Measurements from ENCODE around the gene ST6GALNAC5. TPM values are rescaled to one million over a fixed set of nuclear protein-coding genes. Genes with fewer than 3 reads are reported as not detected.
A peak's percentile ranks its signal among the peaks of the same experiment; 100 is the strongest.

ST6GALNAC5 gene
- total RNA-seq, 3 donors from 2014 or later: 0.48 to 53.4 (median 15.4) TPM

DNA sequence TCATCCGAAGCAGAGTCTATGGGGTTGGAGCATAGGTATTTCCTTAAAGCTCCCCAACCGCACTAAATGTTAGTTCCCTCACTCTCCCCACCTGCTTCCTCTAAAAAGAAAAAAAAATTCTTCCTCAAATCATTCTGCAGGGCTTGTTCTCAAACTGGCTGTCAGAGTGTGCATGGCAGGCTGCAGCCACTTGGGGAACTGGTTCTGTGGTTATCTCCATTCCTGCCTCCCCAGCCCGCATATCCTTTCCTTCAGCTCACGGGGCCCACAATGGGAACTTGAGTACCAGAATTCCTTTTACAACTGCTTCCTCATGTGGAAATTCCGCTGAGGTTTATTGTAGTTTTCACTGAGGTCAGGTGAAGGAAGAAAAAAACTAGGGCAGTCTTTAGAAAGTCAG, 192.7 kb downstream of the ST6GALNAC5 start:
- TF ChIP-seq POLR2AphosphoS5 (IDR thresholded peaks at IDR 0.05): no peak
- TF ChIP-seq, protein P1, sequence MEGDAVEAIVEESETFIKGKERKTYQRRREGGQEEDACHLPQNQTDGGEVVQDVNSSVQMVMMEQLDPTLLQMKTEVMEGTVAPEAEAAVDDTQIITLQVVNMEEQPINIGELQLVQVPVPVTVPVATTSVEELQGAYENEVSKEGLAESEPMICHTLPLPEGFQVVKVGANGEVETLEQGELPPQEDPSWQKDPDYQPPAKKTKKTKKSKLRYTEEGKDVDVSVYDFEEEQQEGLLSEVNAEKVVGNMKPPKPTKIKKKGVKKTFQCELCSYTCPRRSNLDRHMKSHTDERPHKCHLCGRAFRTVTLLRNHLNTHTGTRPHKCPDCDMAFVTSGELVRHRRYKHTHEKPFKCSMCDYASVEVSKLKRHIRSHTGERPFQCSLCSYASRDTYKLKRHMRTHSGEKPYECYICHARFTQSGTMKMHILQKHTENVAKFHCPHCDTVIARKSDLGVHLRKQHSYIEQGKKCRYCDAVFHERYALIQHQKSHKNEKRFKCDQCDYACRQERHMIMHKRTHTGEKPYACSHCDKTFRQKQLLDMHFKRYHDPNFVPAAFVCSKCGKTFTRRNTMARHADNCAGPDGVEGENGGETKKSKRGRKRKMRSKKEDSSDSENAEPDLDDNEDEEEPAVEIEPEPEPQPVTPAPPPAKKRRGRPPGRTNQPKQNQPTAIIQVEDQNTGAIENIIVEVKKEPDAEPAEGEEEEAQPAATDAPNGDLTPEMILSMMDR (IDR thresholded peaks at IDR 0.05): no peak
- TF ChIP-seq POLR2A (IDR thresholded peaks at IDR 0.05): no peak
- Histone ChIP-seq H3K36me3 (no peaks in the 10 kb centered on the region), H3K4me3 (no peak overlapping the region), H3K27ac (no peak overlapping the region), H3K27me3 (no peaks in the 10 kb centered on the region), H3K4me1 (no peaks in the 10 kb centered on the region), H3K9me3 (no peaks in the 10 kb centered on the region)
- peak in 1 of 2 donors; percentile 31 for DNase-seq (ENCODE audit: low spot score in 2 of 2)
- intact Hi-C loops (cut with DNase I; ENCODE audit: low total_unique reads): no loop called here

DNA sequence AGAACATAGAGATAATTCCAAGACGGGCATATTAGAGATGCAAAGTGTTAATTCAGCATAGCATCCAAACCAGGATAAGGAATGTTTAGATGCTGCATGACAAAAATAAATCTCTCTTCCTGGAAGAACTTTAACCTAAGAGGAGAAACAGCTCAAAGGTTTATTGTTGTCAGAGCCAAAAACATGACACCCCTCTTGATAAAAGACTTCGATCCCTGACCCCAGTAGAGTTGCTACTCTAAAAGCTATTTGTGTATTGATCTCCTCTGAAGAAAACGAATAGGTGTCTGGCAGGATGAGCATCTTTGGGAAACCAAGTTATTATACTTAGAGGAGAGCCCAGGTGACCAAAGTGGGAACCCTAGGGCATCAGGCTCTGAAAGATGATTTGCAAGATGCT, 193.9 kb downstream of the ST6GALNAC5 start:
- TF ChIP-seq POLR2AphosphoS5 (IDR thresholded peaks at IDR 0.05): no peak
- no peak for TF ChIP-seq POLR2A (IDR thresholded peaks at IDR 0.05)
- TF ChIP-seq, protein P1 (IDR thresholded peaks at IDR 0.05): no peak
- no peaks in the 10 kb centered on the region for H3K27me3 ChIP-seq
- H3K27ac ChIP-seq: no peak overlapping the region
- H3K4me3 ChIP-seq: no peak overlapping the region
- intact Hi-C loops (cut with DNase I; ENCODE audit: low total_unique reads): no loop called here
- no peaks in the 10 kb centered on the region for H3K4me1 ChIP-seq
- H3K36me3 ChIP-seq: no peaks in the 10 kb centered on the region
- no peak for DNase-seq (ENCODE audit: low spot score in 2 of 2)
- H3K9me3 ChIP-seq: no peaks in the 10 kb centered on the region

DNA sequence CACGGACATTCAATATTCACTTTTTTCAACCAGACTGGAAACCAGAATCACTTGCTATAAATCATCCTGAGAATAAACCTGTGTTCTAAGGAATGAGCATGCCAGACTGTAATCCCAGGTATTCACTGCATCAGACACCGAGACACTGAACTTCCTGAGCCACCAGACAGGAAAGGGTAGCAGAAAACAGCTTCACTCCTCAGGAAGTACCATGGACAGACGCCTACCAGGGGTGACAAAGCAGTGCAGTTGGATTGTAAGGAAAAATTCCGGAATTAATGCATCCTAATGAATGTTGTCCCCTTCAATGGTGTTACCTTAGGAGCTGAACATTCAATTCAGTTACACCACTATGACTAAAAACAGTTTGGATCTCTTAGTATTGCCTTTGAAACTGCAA, 195.8 kb downstream of the ST6GALNAC5 start:
- H3K27me3 ChIP-seq: no peaks in the 10 kb centered on the region
- H3K27ac ChIP-seq: no peak overlapping the region
- TF ChIP-seq POLR2A (IDR thresholded peaks at IDR 0.05) (no peak), POLR2AphosphoS5 (IDR thresholded peaks at IDR 0.05) (no peak)
- TF ChIP-seq, protein P1 (IDR thresholded peaks at IDR 0.05): no peak
- H3K4me1 ChIP-seq: no peaks in the 10 kb centered on the region
- intact Hi-C loops (cut with DNase I; ENCODE audit: low total_unique reads): no loop called here
- no peak overlapping the region for H3K4me3 ChIP-seq
- no peaks in the 10 kb centered on the region for H3K36me3 ChIP-seq
- no peaks in the 10 kb centered on the region for H3K9me3 ChIP-seq
- no peak for DNase-seq (ENCODE audit: low spot score in 2 of 2)

DNA sequence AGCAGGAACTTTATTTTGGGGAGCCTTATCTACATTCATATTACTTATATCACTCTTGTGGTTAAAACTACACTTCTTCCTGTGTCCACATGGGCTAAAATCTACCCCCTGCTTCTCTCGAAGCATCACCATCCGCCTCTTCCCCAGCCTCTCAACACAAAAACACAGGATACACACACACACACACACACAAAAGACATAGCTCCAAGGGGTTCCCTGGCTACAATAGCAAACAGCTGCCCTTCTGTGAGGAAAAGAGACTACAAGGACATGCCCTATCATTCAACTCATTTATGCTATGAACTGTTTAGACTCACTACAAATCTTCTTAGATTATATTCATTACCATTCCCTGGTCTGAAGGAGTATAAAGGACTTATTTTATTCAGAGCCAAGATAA, 197.0 kb downstream of the ST6GALNAC5 start:
- Histone ChIP-seq H3K9me3 (no peaks in the 10 kb centered on the region), H3K4me1 (no peaks in the 10 kb centered on the region), H3K27ac (no peak overlapping the region), H3K36me3 (no peaks in the 10 kb centered on the region), H3K27me3 (no peaks in the 10 kb centered on the region), H3K4me3 (no peak overlapping the region)
- DNase-seq (ENCODE audit: low spot score in 2 of 2): no peak
- TF ChIP-seq, protein P1 (IDR thresholded peaks at IDR 0.05): no peak
- TF ChIP-seq POLR2A (IDR thresholded peaks at IDR 0.05): no peak
- TF ChIP-seq POLR2AphosphoS5 (IDR thresholded peaks at IDR 0.05): no peak
- intact Hi-C loops (cut with DNase I; ENCODE audit: low total_unique reads): no loop called here

DNA sequence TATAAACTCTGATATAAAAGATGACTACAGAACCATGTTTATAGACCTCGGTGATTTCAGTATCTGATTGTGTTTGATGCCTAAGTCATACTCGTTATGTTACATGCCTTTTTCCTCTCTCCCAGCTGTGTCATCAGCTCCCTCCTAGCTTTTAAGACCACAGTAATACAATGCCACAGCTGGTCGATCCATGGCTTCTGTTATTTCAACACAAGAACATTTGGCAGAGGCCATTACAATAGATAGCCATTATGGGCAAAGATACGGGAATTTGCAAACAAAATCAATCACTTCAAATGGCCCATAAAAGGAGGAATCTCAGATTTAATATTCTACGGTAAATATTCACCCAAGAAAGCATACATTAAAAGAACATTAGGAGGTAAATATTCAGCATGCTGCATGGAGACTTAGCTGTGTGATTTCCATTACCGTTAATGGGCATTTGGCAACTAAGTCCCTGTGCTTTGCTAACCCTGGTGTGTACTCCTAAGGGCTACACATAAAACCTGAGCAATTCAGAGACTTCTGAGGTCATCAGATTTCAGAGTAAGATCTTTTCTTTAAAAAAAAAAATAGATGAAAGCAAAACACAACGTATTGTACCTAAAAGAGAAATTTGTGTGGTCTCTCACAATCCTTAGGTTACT, 198.5 kb downstream of the ST6GALNAC5 start:
- TF ChIP-seq POLR2AphosphoS5 (IDR thresholded peaks at IDR 0.05): no peak
- TF ChIP-seq POLR2A (IDR thresholded peaks at IDR 0.05): no peak
- TF ChIP-seq, protein P1 (IDR thresholded peaks at IDR 0.05): no peak
- Histone ChIP-seq H3K27me3 (no peaks in the 10 kb centered on the region), H3K4me1 (no peaks in the 10 kb centered on the region), H3K4me3 (no peak overlapping the region), H3K27ac (no peak overlapping the region), H3K9me3 (no peaks in the 10 kb centered on the region), H3K36me3 (no peaks in the 10 kb centered on the region)
- intact Hi-C loops (cut with DNase I; ENCODE audit: low total_unique reads): no loop called here
- DNase-seq (ENCODE audit: low spot score in 2 of 2): no peak

Data from breast epithelium (tissue), 4 donors.